HL-60 (cell line): ENCODE data around the gene PCSK4.

Experiments
- CTCF ChIP-seq: IDR thresholded peaks from one replicate; pipeline ENCODE4 v1.5.1; 2011; ENCODE audit warnings: low read length, control low read depth, inconsistent platforms; ENCODE audit not compliant: insufficient read depth
- POLR2AphosphoS5 ChIP-seq: IDR thresholded peaks from 2 replicates; pipeline ENCODE4 v1.6.1; 2012; ENCODE audit warnings: low read depth
- REST ChIP-seq: IDR thresholded peaks from 2 replicates; pipeline ENCODE4 v1.6.1; 2012; ENCODE audit warnings: low read depth; ENCODE audit not compliant: insufficient replicate concordance

GRCh38 chr19:1492474-1493006, 2.4 kb upstream of the PCSK4 start:
- no peak for TF ChIP-seq CTCF
- TF ChIP-seq REST: no peak
- TF ChIP-seq POLR2AphosphoS5: no peak
